Smooth muscle cell (in vitro differentiated cells): Measurements from ENCODE around the gene CSAD. TPM values are rescaled to one million over a fixed set of nuclear protein-coding genes. Genes with fewer than 3 reads are reported as not detected.
A peak's percentile ranks its signal among the peaks of the same experiment; 100 is the strongest.

Source experiments
- DNase-seq: peaks from one replicate; lab custom pipeline; 2025; ENCODE audit not compliant: unreplicated experiment; lab: John Stamatoyannopoulos, UW
- H2AFZ ChIP-seq: fragments of 200-600 bp; sonication (generic); 2 replicates; pipeline ENCODE4 v1.6.0; 2016; ENCODE audit warnings: antibody characterized with exemption, low read depth, mild to moderate bottlenecking
- H3F3A ChIP-seq: fragments of 200-600 bp; sonication (generic); 2 replicates; pipeline ENCODE4 v1.6.0; 2017; ENCODE audit warnings: antibody characterized with exemption, low read depth
- H3K27ac ChIP-seq: fragments of 200-600 bp; sonication (generic); 2 replicates; pipeline ENCODE4 v1.5.1; 2016; ENCODE audit warnings: low read depth, mild to moderate bottlenecking
- H3K27me3 ChIP-seq: fragments of 200-600 bp; sonication (generic); 2 replicates; pipeline ENCODE4 v1.6.1; 2016; ENCODE audit warnings: low read depth, mild to moderate bottlenecking
- H3K36me3 ChIP-seq: fragments of 200-600 bp; sonication (generic); 2 replicates; pipeline ENCODE4 v1.5.1; 2016; ENCODE audit warnings: low read depth
- H3K4me1 ChIP-seq: fragments of 200-600 bp; sonication (generic); 2 replicates; pipeline ENCODE4 v1.5.1; 2016; ENCODE audit warnings: low read depth
- H3K4me2 ChIP-seq: fragments of 200-600 bp; sonication (generic); 2 replicates; pipeline ENCODE4 v1.6.0; 2016; ENCODE audit warnings: mild to moderate bottlenecking
- H3K4me3 ChIP-seq: fragments of 200-600 bp; sonication (generic); 2 replicates; pipeline ENCODE4 v1.5.1; 2016; ENCODE audit warnings: mild to moderate bottlenecking
- H3K79me2 ChIP-seq: fragments of 200-600 bp; sonication (generic); 2 replicates; pipeline ENCODE4 v1.6.0; 2016; ENCODE audit warnings: low read depth, mild to moderate bottlenecking
- H3K9ac ChIP-seq: fragments of 200-600 bp; sonication (generic); 2 replicates; pipeline ENCODE4 v1.6.0; 2016; ENCODE audit warnings: low read depth
- H3K9me3 ChIP-seq: fragments of 200-600 bp; sonication (generic); replicated peaks from 2 replicates; pipeline ENCODE4 v1.5.1; 2016; ENCODE audit warnings: low read depth
- H4K20me1 ChIP-seq: fragments of 200-600 bp; sonication (generic); 2 replicates; pipeline ENCODE4 v1.6.0; 2016; ENCODE audit warnings: low read depth
- WGBS: methylation state at CpG from one replicate; pipeline ENCODE4 v1.1.7; 2016; ENCODE audit warnings: low lambda C conversion rate; 5-methylcytosine and 5-hydroxymethylcytosine counted together
- polyA plus RNA-seq: library from polyadenylated mRNA; unstranded; fragments of >200 nt; fragmentation: Nextera tagmentation; extraction: Ambion mirVana; gene quantifications from 2 replicates; pipeline ENCODE4 v1.2.1, GENCODE V29; 2016
- total RNA-seq: library from RNA; depleted of rRNA; stranded (reverse); fragments of >200 nt; gene quantifications from 2 replicates; pipeline ENCODE4 v1.2.3, GENCODE V29; 2014
- TF ChIP-seq, protein P1 (sequence below): fragments of 200-600 bp; sonication (generic); IDR thresholded peaks from 2 replicates; pipeline ENCODE4 v1.5.1; 2017; ENCODE audit warnings: borderline replicate concordance, mild to moderate bottlenecking, antibody characterized with exemption; ENCODE audit not compliant: insufficient read depth, poor library complexity, severe bottlenecking

The CSAD gene
- total and polyA plus RNA-seq, 2 experiments from 2014 or later: 4.8 to 10.6 TPM

GRCh38 chr12:53191096-53191884 is 10.6 kb upstream of the CSAD start:
- WGBS: 95% methylated on average over 11 of the region's 11 CpGs
- H3F3A ChIP-seq: peaks cover 2% of the 10 kb centered on the region
- H3K36me3 ChIP-seq: no peaks in the 10 kb centered on the region
- no peaks in the 10 kb centered on the region for H3K79me2 ChIP-seq
- no peak for DNase-seq
- no peak overlapping the region for H3K4me2 ChIP-seq
- no peak overlapping the region for H2AFZ ChIP-seq
- H4K20me1 ChIP-seq: peaks cover 3% of the 10 kb centered on the region
- TF ChIP-seq, protein P1, sequence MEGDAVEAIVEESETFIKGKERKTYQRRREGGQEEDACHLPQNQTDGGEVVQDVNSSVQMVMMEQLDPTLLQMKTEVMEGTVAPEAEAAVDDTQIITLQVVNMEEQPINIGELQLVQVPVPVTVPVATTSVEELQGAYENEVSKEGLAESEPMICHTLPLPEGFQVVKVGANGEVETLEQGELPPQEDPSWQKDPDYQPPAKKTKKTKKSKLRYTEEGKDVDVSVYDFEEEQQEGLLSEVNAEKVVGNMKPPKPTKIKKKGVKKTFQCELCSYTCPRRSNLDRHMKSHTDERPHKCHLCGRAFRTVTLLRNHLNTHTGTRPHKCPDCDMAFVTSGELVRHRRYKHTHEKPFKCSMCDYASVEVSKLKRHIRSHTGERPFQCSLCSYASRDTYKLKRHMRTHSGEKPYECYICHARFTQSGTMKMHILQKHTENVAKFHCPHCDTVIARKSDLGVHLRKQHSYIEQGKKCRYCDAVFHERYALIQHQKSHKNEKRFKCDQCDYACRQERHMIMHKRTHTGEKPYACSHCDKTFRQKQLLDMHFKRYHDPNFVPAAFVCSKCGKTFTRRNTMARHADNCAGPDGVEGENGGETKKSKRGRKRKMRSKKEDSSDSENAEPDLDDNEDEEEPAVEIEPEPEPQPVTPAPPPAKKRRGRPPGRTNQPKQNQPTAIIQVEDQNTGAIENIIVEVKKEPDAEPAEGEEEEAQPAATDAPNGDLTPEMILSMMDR: no peak
- H3K4me1 ChIP-seq: no peaks in the 10 kb centered on the region
- H3K4me3 ChIP-seq: no peak overlapping the region
- no peak overlapping the region for H3K9ac ChIP-seq
- peaks cover 5% of the 10 kb centered on the region for H3K27me3 ChIP-seq
- no peaks in the 10 kb centered on the region for H3K9me3 ChIP-seq
- no peak overlapping the region for H3K27ac ChIP-seq

- no peak overlapping the region for H3K9ac ChIP-seq
- no peak for DNase-seq
- no peak overlapping the region for H2AFZ ChIP-seq
- H4K20me1 ChIP-seq: peaks cover 3% of the 10 kb centered on the region
- H3K36me3 ChIP-seq: no peaks in the 10 kb centered on the region
- WGBS: 46% methylated on average over 14 of the region's 14 CpGs
- no peaks in the 10 kb centered on the region for H3K4me1 ChIP-seq
- H3K79me2 ChIP-seq: no peaks in the 10 kb centered on the region
- no peak overlapping the region for H3K4me2 ChIP-seq
- H3F3A ChIP-seq: peaks cover 3% of the 10 kb centered on the region
- no peak overlapping the region for H3K4me3 ChIP-seq
- peaks cover 5% of the 10 kb centered on the region for H3K27me3 ChIP-seq
- H3K9me3 ChIP-seq: no peaks in the 10 kb centered on the region
- no peak overlapping the region for H3K27ac ChIP-seq
- TF ChIP-seq, protein P1: peak; percentile 77
Observed at GRCh38 chr12:53190108-53190729, 9.5 kb upstream of the CSAD start.

DNA sequence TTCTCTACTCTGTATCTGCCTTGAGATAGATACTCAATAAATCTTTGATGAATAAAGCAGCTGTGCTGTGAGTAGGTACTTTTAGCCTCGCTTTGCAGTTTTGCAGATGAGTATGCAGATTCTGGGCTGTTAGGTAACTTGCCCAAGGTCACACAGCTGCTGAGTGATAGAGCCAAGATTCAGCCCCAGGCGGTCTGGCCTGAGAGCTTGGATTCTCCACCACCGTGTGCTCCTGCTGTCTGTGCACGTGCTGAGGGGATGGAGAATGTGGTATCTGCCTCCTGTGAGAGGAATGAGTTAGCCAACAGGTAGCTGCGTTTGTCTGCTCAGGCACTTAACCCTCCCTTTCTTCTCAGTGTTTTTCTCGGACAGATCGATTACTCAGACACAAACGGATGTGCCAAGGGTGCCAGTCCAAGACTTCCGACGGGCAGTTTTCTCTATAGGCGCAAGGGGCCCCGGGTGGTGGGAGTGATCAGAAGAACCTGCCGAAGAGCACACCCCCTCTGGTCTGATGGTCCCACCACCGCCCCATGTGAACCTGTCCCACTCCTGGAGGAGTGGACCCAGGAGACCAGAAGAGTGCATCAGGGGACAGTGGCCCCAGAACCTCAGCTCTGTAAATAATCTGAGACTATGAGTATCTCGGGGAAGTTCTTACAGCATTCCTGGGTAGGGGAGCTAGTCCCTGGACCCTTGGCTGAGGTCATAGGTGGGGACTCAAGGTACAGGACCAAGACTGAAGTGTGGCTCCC is 6.6 kb upstream of the CSAD start:
- no peak for DNase-seq
- Histone ChIP-seq H3K36me3 (no peaks in the 10 kb centered on the region), H3F3A (peaks cover 3% of the 10 kb centered on the region), H2AFZ (no peak overlapping the region), H3K27me3 (no peaks in the 10 kb centered on the region), H3K4me3 (no peak overlapping the region), H3K4me1 (peaks cover 9% of the 10 kb centered on the region), H3K79me2 (peaks cover 9% of the 10 kb centered on the region), H4K20me1 (peaks cover 17% of the 10 kb centered on the region), H3K4me2 (no peak overlapping the region), H3K9me3 (no peaks in the 10 kb centered on the region), H3K9ac (no peak overlapping the region), H3K27ac (no peak overlapping the region)
- WGBS: 94% methylated on average over 15 of the region's 15 CpGs
- TF ChIP-seq, protein P1: no peak
